OCI-LY1 (cell line): ENCODE measurements around the gene ZFP64.

ENCODE experiments used
- H2AFZ ChIP-seq: fragments of 200-600 bp; sonication (generic), shearing (Covaris generic); 2 replicates; pipeline ENCODE4 v1.6.0; 2014; ENCODE audit warnings: antibody characterized with exemption, mild to moderate bottlenecking, low read length
- H3F3A ChIP-seq: fragments of 200-600 bp; sonication (generic), shearing (Covaris generic); 2 replicates; pipeline ENCODE4 v1.6.0; 2014; ENCODE audit warnings: mild to moderate bottlenecking, antibody characterized with exemption, low read length, moderate library complexity; ENCODE audit not compliant: insufficient read depth
- H3K27ac ChIP-seq: fragments of 200-600 bp; sonication (generic); 2 replicates; pipeline ENCODE4 v1.5.1; 2014; ENCODE audit warnings: low read length, mixed run types, mild to moderate bottlenecking, low read depth; ENCODE audit not compliant: poor library complexity, severe bottlenecking
- H3K27me3 ChIP-seq: fragments of 200-600 bp; sonication (generic); 2 replicates; pipeline ENCODE4 v1.6.0; 2014; ENCODE audit warnings: antibody characterized with exemption, mild to moderate bottlenecking, low read length, moderate library complexity; ENCODE audit not compliant: insufficient read depth
- H3K36me3 ChIP-seq: fragments of 200-600 bp; sonication (generic); 2 replicates; pipeline ENCODE4 v1.6.1; 2014; ENCODE audit warnings: mild to moderate bottlenecking, antibody characterized with exemption, low read length, moderate library complexity, mixed read lengths; ENCODE audit not compliant: insufficient read depth
- H3K4me1 ChIP-seq: fragments of 200-600 bp; sonication (generic); 2 replicates; pipeline ENCODE4 v1.5.1; 2014; ENCODE audit warnings: mild to moderate bottlenecking, low read length, moderate library complexity; ENCODE audit not compliant: insufficient read depth, severe bottlenecking
- H3K4me2 ChIP-seq: fragments of 200-600 bp; sonication (generic), shearing (Covaris generic); 2 replicates; pipeline ENCODE4 v1.6.1; 2014; ENCODE audit warnings: low read length
- H3K4me3 ChIP-seq: fragments of 200-600 bp; sonication (generic); 2 replicates; pipeline ENCODE4 v1.5.1; 2014; ENCODE audit warnings: low read length, low read depth, mild to moderate bottlenecking, mixed read lengths; ENCODE audit not compliant: poor library complexity, severe bottlenecking
- H3K79me2 ChIP-seq: fragments of 200-600 bp; shearing (Covaris generic); 2 replicates; pipeline ENCODE4 v1.6.1; 2016; ENCODE audit warnings: mixed run types, low read length, mixed read lengths; ENCODE audit not compliant: insufficient read depth
- H3K9ac ChIP-seq: fragments of 200-600 bp; sonication (generic), shearing (Covaris generic); 2 replicates; pipeline ENCODE4 v1.6.1; 2014; ENCODE audit warnings: mild to moderate bottlenecking, low read length, mixed read lengths
- H3K9me2 ChIP-seq: fragments of 200-600 bp; sonication (generic), shearing (Covaris generic); 2 replicates; pipeline ENCODE4 v1.6.1; 2014; ENCODE audit warnings: low read depth, mild to moderate bottlenecking, low read length, mixed read lengths
- H3K9me3 ChIP-seq: fragments of 200-600 bp; shearing (Covaris generic); 2 replicates; pipeline ENCODE4 v1.6.1; 2014; ENCODE audit warnings: low read length, mixed read lengths
- H4K20me1 ChIP-seq: fragments of 200-600 bp; sonication (generic), shearing (Covaris generic); 2 replicates; pipeline ENCODE4 v1.6.0; 2016; ENCODE audit warnings: mild to moderate bottlenecking, low read length; ENCODE audit not compliant: insufficient read depth
- EZH2 ChIP-seq: fragments of 200-600 bp; sonication (generic), shearing (Covaris generic); IDR thresholded peaks from 2 replicates; pipeline ENCODE4 v1.8.0; 2017; ENCODE audit warnings: borderline replicate concordance, mixed run types, mild to moderate bottlenecking, antibody characterized with exemption, low read length, moderate library complexity, mixed read lengths
- TF ChIP-seq, protein P1 (sequence below): fragments of 200-600 bp; sonication (generic), shearing (Covaris generic); IDR thresholded peaks from 2 replicates; pipeline ENCODE4 v1.5.1; 2017; ENCODE audit warnings: mild to moderate bottlenecking, antibody characterized with exemption, low read length, moderate library complexity, mixed read lengths

ZFP64 gene

GRCh38 chr20:52180180-52180840 is 11.3 kb downstream of the ZFP64 start:
- H3K79me2 ChIP-seq = no peaks in the 10 kb centered on the region
- no peaks in the 10 kb centered on the region for H3K9me2 ChIP-seq
- no peak overlapping the region for H3K4me2 ChIP-seq
- no peaks in the 10 kb centered on the region for H3F3A ChIP-seq
- H3K27ac ChIP-seq = no peak overlapping the region
- no peak overlapping the region for H2AFZ ChIP-seq
- TF ChIP-seq EZH2 = no peak
- TF ChIP-seq, protein P1, sequence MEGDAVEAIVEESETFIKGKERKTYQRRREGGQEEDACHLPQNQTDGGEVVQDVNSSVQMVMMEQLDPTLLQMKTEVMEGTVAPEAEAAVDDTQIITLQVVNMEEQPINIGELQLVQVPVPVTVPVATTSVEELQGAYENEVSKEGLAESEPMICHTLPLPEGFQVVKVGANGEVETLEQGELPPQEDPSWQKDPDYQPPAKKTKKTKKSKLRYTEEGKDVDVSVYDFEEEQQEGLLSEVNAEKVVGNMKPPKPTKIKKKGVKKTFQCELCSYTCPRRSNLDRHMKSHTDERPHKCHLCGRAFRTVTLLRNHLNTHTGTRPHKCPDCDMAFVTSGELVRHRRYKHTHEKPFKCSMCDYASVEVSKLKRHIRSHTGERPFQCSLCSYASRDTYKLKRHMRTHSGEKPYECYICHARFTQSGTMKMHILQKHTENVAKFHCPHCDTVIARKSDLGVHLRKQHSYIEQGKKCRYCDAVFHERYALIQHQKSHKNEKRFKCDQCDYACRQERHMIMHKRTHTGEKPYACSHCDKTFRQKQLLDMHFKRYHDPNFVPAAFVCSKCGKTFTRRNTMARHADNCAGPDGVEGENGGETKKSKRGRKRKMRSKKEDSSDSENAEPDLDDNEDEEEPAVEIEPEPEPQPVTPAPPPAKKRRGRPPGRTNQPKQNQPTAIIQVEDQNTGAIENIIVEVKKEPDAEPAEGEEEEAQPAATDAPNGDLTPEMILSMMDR = no peak
- no peaks in the 10 kb centered on the region for H3K9me3 ChIP-seq
- H3K4me3 ChIP-seq = no peak overlapping the region
- no peak overlapping the region for H3K9ac ChIP-seq
- peaks cover 21% of the 10 kb centered on the region for H3K36me3 ChIP-seq
- H3K27me3 ChIP-seq = no peaks in the 10 kb centered on the region
- H4K20me1 ChIP-seq = no peaks in the 10 kb centered on the region
- H3K4me1 ChIP-seq = no peaks in the 10 kb centered on the region

DNA sequence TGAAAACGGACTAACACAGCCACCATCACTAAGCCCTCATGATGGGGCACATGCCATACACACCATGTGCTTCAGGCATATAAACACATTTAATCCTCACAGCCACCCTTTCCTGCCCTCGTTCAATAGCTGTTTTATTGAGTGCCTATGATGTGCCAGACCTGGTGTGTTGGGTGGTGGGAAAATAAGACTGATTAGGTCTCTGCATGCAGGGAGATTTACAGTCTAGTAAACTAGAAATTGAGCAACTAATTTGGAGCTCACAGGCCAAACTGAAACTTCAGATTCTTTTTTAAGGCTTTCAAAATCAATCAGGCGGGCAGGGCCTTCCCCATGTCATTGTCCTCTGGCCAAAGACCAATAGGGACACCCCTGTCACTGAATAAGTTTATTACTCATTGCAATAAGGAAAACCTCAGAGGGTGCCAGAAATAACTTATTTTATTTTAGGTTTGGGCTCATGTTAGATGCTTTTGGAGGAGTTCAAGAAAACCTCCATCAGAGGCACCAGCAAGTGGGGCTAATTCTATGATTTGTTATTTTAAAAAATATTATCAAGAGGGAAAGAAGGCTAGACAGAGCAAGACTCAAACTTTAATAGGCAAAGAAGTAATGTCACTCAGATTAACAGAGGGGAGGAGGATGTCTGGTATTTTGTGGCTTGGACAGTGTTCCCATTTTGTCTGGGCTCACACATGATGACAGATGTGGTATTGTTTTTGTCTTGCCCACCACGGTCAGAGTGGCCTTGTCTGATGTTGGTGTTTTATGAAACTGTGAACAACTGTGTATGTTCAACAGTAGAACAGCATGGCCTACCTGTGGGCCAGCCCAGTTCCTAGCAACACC is 12.0 kb downstream of the ZFP64 start:
- Histone ChIP-seq H2AFZ (no peak overlapping the region), H3K79me2 (no peaks in the 10 kb centered on the region), H3K9me3 (no peaks in the 10 kb centered on the region), H3K36me3 (peaks cover 21% of the 10 kb centered on the region), H3F3A (no peaks in the 10 kb centered on the region), H4K20me1 (no peaks in the 10 kb centered on the region), H3K9me2 (no peaks in the 10 kb centered on the region), H3K4me1 (no peaks in the 10 kb centered on the region), H3K4me2 (no peak overlapping the region), H3K9ac (no peak overlapping the region), H3K27me3 (no peaks in the 10 kb centered on the region), H3K4me3 (no peak overlapping the region), H3K27ac (no peak overlapping the region)
- TF ChIP-seq, protein P1 = no peak
- TF ChIP-seq EZH2 = no peak

GRCh38 chr20:52178691-52179090 is 12.9 kb downstream of the ZFP64 start:
- H3K36me3 ChIP-seq = peaks cover 14% of the 10 kb centered on the region
- TF ChIP-seq, protein P1 = no peak
- TF ChIP-seq EZH2 = no peak
- H3K4me3 ChIP-seq = no peak overlapping the region
- no peak overlapping the region for H3K4me2 ChIP-seq
- H2AFZ ChIP-seq = no peak overlapping the region
- no peak overlapping the region for H3K9ac ChIP-seq
- H3K27me3 ChIP-seq = no peaks in the 10 kb centered on the region
- no peaks in the 10 kb centered on the region for H3F3A ChIP-seq
- no peaks in the 10 kb centered on the region for H3K79me2 ChIP-seq
- H4K20me1 ChIP-seq = no peaks in the 10 kb centered on the region
- H3K9me3 ChIP-seq = no peaks in the 10 kb centered on the region
- no peak overlapping the region for H3K27ac ChIP-seq
- no peaks in the 10 kb centered on the region for H3K4me1 ChIP-seq
- H3K9me2 ChIP-seq = no peaks in the 10 kb centered on the region
